Stimulated activated CD8-positive, alpha-beta memory T cell treated with anti-CD3 and anti-CD28 coated beads, Interleukin-12 subunit alpha, Interleukin-12 subunit beta, amount 100 ng/mL, for 4 hours (primary cell): ENCODE results near the gene SETX.

Experiments
- DNase-seq: peaks from one replicate; pipeline ENCODE4 v3.0.0-alpha.2; 2020; ENCODE audit warnings: low read depth

SETX gene

GRCh38 chr9:132240841-132241482 lies 113.8 kb downstream of the SETX start:
- peak; percentile 98 for DNase-seq

DNA sequence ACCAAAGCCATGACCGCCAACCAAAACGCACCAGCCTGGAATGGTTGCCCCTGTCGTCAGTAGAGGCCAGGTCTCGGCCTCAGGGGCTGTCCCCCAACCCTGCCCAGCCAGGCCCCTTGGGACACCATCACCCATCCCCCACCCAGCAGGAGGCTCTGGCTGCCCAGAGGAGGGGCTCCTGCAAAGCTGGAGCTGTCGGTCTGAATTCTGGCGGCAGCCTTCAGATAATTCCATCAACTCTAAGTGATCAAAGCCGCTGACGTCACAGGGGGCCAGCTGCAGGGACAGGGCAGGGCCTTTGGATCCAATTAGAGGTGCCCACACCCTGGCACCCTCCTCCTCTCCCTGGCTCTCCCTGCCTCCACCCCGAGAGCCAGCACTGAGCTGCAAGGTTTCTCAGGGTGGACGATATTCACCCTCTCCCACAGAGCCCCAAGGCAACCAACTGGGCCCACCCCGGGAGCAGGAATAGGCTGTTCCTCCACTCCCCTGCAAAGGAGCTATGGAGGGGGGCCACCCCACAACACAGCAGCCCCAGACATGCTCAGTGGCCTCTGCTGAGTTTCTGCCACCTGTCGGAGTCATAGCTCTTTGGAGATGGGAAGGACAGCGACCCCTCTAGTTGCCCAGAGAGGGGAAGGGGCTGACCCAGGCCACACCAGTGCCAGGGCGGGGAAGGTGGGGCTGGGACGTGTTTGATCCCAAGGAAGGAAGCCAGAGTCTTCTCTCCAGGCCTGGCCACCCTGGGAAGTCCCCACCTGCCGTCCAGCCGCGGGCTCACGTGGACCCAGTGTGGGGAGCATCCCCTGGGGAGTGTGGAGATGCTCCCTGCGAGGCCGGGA lies 114.6 kb downstream of the SETX start:
- DNase-seq = no peak

DNA sequence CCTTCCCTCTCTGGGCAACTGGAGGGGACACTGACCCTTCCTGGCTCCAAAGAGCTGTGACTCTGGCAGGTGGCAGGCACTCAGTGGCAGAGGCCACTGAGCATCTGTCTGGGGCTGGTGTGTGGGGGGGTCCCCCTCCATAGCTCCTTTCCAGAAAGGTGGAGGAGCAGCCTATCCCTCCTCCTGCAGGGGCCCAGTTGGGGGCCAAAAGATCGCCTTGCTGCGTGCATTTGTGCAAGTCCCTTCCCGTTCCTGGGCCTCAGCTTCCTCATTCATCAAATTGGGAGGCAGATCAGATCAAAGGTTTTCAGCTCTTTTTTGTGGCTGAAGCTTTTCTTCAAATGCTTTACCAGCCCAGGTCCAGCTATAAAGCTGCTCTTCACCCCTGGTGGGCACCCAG lies 115.3 kb downstream of the SETX start:
- DNase-seq = no peak

DNA sequence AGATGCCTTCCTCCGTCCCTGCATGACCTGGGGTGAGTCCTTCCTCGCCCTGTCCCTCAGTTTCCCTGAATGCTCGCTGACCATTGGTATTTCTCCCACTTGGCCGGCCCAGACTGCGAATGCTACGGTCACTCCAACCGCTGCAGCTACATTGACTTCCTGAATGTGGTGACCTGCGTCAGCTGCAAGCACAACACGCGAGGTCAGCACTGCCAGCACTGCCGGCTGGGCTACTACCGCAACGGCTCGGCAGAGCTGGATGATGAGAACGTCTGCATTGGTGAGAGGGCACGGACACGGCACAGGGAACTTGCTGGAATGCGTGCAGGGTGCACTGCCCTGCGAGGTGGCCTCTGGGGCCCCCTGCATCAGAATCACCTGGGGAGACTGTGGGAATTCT lies 115.8 kb downstream of the SETX start:
- no peak for DNase-seq

DNA sequence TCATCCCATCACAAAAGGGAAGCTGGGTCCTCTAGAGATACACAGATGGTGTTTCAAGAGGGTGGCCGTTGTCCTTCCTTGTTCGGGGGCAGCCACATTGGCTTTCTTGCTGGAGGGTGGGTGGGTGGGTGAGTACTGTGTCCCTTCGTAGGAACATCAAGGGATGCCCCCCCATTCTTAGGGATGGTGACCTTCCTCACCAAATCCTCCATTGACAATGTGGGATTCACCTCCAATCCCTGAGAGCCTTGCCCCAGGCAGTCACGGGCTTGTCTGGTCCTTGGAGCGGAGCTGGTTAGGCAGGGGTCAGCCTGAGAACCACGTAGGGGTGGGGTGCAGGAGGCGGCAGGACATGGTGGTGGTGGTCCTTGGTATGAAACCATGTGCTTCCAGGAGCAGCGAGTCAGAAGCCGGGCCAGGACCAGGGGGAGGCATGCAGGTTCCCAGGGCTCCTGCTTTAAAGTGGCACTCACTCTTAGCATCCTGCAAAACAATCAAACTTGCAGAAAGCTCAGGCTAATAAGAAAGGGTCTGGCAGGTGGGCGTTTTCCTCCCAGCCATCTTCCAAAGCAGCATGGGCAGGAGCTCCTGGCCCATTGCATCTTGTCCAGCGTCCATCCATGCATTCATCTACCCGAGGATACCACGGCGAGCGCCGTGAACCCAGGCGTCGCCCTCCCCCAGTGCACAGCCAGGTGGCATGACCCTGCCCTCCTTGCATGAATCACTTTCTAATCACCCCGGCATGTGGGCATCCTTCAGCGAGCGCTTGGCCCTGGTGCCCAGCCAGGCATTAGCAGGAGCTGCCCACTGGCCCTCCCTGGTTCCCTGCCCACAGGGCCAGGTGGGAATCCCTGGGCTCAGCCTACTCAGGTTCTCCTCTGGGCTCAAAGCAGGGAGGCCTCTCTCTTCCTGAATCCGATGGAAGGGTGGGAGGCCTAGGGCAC lies 116.5 kb downstream of the SETX start:
- no peak for DNase-seq

GRCh38 chr9:132237481-132237880 lies 117.3 kb downstream of the SETX start:
- DNase-seq = no peak

GRCh38 chr9:132236662-132237311 lies 118.0 kb downstream of the SETX start:
- DNase-seq = no peak

DNA sequence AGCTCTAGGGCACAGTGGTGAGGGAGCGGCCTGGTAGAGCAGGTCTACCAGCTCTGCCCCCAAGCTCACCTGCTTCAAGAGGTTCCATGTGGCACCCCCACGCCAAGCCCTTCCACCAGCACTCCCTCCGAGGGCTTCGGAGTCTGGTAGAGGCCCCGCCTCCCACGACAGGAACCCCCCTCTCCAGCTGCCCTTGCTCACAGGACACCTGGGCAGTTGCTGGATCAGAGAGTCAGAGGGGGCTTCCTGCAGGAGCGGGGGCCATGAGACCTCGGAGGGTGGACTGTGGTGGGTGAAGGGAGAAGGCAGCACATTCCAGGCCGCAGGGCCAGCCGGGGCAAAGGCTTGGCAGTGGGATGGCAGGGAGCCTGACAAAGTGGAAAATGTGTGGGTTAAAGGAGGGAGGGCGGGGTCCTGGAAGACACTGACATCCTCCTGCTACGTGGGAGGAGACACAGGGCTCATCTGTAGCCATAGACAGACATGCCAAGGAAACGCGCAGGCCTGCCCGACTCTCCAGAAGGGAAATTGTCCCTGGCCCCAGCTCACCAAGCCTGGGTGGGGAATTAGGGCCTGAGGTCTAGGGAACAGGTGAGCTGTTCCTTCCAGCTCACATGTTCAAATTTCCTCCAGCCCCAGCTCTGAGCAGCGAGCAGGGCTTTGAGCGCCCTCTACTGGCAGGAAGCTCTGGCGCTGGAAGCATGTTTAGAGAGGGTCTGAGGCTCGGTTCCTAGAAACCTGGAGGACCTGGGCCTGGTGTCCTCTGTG lies 118.7 kb downstream of the SETX start:
- peak; percentile 50 for DNase-seq

GRCh38 chr9:132235125-132235524 lies 119.7 kb downstream of the SETX start:
- DNase-seq = no peak

DNA sequence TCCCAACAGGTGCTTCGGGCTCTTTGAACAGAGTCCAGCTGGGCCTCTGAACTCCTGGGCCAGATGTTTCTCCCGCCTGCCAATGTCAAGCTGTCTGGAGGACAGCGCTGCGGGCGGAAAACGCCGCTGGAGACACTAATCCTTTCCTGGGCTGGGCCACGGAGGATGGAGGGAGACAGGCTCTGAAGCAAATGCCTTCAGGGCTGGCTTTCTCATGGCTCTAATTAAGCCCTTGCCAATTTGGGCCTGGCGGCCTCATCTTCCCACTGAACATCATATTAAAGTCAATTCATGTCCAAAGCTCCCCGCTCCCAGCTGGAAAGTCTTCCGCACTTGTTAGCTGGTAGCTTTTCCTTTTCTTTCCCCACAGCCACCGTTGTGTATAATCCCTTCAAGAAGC lies 120.3 kb downstream of the SETX start:
- DNase-seq = no peak

- DNase-seq = no peak
Measured at GRCh38 chr9:132233138-132233537, 121.6 kb downstream of the SETX start.

DNA sequence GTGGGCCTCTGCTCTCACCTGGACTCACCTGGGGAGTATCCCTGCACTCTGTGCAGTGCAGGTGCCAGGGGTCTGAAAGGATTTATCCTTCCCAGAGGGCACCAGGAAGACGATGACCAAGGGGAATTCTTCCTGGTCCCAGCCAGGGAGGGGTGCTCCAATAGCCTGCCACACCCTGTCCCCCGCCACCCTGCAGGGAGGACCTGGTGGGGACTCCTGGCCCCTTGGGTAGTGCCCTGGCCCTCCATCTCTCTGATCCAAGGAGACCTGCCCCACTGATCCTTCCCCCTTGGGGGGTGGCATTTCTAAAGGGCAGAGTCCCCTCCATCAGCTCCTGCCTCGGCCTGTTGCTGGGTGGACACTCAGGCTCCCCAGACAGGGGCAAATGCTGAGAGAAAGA lies 122.3 kb downstream of the SETX start:
- no peak for DNase-seq

DNA sequence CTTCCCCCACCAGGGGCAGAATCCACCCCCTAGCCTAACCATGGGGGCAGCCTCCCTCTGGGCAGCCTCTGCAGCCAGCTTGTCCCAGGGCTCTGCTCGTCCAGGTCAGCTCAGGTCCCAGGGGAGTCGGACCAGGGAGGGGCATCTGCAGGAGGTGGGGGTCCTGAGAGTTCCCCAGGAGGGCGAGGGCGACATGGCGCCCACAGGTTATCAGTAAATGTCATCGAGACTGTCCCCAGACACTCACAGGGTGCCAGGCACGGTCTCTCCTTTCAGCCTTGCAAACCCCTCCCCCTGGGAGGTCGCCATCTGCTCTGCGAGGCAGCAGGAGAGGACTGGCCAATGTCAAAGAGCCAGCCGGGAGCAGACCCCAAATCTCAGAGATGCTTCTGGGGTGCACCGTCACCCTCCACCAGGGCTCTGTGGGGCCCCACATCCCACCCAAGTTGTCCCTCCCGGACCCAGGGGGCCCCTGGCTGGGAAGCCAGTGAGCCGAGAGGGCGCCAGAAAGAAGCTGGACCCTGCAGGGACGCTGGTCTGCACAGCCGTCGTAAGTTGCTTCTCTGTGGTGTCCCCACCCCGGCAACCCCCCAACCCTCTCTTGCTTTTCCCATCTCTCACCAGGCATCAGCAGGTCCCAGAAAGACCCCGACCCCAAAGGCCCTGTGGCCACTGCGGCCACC lies 123.6 kb downstream of the SETX start:
- no peak for DNase-seq

DNA sequence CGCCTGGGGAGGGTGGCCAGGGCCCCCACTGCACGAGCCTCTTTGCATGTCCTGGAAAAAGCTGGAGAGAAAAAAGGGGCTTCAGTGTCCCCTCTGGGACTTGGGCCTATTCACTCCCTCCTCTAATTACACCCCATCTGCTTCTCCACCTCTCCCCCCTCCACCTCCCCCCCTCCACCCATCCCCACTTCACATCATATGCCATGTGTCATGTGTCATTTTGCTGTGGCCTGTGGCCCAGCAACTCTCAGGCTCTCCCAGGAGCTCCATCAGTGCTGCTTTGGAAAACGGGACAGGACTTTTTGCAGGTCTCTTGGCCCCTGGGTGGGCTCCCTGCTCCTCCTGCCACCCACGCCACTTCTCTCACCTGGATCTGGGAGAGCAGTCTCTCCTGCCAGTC lies 124.2 kb downstream of the SETX start:
- DNase-seq = no peak

DNA sequence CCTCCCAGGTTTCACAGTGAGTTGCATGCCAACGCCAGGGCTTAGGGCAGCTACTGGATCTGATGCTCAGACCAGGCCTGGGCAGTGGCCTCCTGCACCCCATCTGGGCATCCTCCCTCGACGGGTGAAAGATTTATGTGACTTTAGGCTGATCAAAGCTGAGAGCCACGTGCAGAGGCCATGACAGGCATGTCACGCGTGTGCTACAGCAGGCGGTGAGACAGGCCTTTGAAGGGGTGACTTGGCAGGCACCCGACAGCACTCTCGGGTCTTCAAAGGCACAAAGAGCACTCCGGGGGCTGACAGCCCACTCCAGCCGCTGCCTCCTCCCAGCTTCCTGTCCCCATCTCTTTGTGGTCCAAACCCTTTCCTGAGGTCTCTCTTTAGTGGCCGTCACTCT lies 126.7 kb downstream of the SETX start:
- no peak for DNase-seq

- no peak for DNase-seq
Measured at GRCh38 chr9:132226571-132227430, 128.0 kb downstream of the SETX start.

DNA sequence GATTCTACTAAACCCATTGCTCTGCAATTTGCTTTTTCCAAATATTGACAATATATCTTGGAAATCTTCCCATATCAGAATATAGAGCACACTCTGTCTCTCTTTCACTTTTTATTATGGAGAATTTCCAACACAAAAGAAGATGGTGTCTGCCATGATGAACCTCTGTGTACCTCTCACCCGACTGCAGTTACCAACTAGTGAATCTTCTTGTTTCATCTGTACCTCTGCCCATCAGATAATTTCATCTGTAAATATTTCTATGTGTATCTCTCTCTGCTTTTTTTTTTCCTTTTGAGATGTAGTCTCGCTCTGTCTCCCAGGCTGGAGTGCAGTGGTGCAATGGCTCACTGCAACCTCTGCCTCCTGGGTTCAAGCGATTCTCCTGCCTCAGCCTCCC lies 130.1 kb downstream of the SETX start:
- no peak for DNase-seq

- DNase-seq = no peak
Measured at GRCh38 chr9:132221941-132222340, 132.8 kb downstream of the SETX start.

DNA sequence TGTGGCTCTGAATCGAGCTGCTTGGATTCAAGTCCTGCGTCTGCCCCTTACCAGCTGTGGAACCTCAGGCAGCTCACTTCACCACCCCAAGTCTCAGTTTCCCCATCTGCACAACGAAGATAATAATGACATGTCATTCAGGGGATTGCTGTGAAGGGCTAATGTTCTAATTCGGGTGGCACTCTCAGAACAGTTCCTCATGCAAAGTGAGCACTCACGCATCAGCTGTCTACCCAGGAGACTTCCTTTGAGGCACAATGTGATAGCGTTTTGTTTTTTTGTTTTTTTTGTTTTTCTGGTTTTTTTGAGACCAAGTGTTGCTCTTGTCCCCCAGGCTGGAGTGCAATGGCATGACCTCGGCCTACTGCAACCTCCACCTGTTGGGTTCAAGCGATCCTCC lies 136.6 kb downstream of the SETX start:
- DNase-seq = no peak
